PFSK-1 (cell line): ENCODE results near the gene TRAPPC2.

Experiments used
- FOXP2 ChIP-seq: optimal IDR thresholded peaks from 2 replicates; pipeline ENCODE3; 2011; ENCODE audit warnings: borderline replicate concordance, control low read depth, inconsistent platforms; ENCODE audit not compliant: insufficient read depth; ENCODE audit errors: extremely low read length, extremely low read depth
- POLR2AphosphoS5 ChIP-seq: IDR thresholded peaks from 2 replicates; pipeline ENCODE4 v1.6.1; 2012; ENCODE audit warnings: low read depth, mild to moderate bottlenecking, control low read depth, low read length, moderate library complexity
- SIN3A ChIP-seq: IDR thresholded peaks from 2 replicates; pipeline ENCODE4 v1.6.1; 2012; ENCODE audit warnings: mild to moderate bottlenecking, low read length, moderate library complexity, borderline replicate concordance; ENCODE audit not compliant: insufficient read depth
- TAF1 ChIP-seq: IDR thresholded peaks from 2 replicates; pipeline ENCODE4 v1.6.1; 2012; ENCODE audit warnings: low read length, control low read depth, borderline replicate concordance; ENCODE audit not compliant: insufficient read depth
- TF ChIP-seq, protein P1 (sequence below), 2 experiments: IDR thresholded peaks; 2 replicates each; pipeline versions ENCODE4 v1.6.1 to v1.8.0; 2011 to 2012; ENCODE audit warnings: low read depth in 2 of 2, low read length in 2 of 2, control low read depth in 1 of 2, inconsistent platforms in 1 of 2, mild to moderate bottlenecking in 1 of 2, moderate library complexity in 1 of 2; ENCODE audit not compliant: insufficient read depth in 1 of 2

The TRAPPC2 gene

DNA sequence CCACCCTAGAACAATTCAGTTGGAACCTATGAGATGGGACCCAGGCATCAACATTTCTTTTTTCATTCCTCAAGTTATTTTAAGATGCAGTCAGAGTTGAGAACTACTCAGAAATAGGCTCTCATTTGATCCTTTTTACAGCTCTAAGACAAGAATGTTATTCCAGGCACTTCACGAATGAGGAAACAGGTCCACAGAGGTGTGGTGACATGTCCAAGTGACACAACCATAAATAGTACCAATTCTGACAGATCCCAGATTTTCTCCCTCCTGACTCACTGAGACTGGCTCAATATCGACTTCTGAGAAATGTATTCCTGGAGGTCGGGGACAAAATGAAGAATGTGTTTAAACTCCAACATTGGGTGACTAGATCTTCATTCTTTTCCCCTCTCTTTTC, 70.4 kb downstream of the TRAPPC2 start:
- TF ChIP-seq FOXP2: no peak
- TF ChIP-seq TAF1: no peak
- TF ChIP-seq, protein P1, sequence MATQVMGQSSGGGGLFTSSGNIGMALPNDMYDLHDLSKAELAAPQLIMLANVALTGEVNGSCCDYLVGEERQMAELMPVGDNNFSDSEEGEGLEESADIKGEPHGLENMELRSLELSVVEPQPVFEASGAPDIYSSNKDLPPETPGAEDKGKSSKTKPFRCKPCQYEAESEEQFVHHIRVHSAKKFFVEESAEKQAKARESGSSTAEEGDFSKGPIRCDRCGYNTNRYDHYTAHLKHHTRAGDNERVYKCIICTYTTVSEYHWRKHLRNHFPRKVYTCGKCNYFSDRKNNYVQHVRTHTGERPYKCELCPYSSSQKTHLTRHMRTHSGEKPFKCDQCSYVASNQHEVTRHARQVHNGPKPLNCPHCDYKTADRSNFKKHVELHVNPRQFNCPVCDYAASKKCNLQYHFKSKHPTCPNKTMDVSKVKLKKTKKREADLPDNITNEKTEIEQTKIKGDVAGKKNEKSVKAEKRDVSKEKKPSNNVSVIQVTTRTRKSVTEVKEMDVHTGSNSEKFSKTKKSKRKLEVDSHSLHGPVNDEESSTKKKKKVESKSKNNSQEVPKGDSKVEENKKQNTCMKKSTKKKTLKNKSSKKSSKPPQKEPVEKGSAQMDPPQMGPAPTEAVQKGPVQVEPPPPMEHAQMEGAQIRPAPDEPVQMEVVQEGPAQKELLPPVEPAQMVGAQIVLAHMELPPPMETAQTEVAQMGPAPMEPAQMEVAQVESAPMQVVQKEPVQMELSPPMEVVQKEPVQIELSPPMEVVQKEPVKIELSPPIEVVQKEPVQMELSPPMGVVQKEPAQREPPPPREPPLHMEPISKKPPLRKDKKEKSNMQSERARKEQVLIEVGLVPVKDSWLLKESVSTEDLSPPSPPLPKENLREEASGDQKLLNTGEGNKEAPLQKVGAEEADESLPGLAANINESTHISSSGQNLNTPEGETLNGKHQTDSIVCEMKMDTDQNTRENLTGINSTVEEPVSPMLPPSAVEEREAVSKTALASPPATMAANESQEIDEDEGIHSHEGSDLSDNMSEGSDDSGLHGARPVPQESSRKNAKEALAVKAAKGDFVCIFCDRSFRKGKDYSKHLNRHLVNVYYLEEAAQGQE (IDR thresholded peaks at IDR 0.05; ENCODE audit: insufficient read depth in 1 of 2, low read depth in 2 of 2, low read length in 2 of 2): no peak
- TF ChIP-seq SIN3A: no peak
- TF ChIP-seq POLR2AphosphoS5: no peak

- TF ChIP-seq TAF1: no peak
- no peak for TF ChIP-seq POLR2AphosphoS5
- TF ChIP-seq, protein P1 (IDR thresholded peaks at IDR 0.05; ENCODE audit: insufficient read depth in 1 of 2, low read depth in 2 of 2, low read length in 2 of 2): no peak
- TF ChIP-seq FOXP2: no peak
- TF ChIP-seq SIN3A: no peak
Measured at GRCh38 chrX:13662355-13662791, 72.0 kb downstream of the TRAPPC2 start.
